GM18511 (cell line): Measurements from ENCODE around the gene PLEKHA1.

Experiments
- ATAC-seq: cut with Tn5 transposase; IDR thresholded peaks from one replicate; pipeline ENCODE4 v1.9.1; 2021; ENCODE audit warnings: mild to moderate bottlenecking, moderate library complexity; ENCODE audit not compliant: unreplicated experiment

Gene PLEKHA1

DNA sequence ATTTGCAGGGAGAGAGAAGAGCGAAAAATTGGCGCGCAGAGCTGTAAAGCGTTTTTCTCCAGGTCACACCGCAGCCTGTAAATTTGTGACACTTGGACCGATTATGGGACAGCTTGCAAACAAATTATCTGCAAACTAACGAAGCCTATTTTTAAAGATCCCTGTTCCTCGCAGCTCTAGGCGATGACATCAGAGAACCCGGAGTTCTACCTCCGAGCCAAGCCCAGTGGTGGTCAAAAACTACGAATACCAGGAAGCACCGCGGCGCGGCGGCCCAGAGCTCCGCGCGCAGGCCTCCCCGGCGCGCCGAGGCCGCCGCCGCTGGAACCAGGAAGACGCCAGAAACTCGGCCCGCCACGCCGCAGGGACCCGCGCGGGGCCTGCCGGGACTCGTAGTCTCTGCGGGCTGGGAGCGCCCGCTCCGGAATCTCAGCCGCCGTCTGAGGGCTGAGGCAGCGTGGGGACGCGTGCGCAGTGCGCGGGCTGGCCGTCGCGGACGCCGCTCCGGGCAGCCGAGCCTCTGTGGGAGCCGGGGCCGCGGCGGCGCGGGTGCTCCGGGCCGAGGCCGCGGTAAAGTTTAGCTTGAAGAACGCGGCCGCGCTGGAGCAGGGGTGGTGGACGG, at the start of gene PLEKHA1:
Gene PLEKHA1 (plus strand): TSS at position 472 of the 622 bp plus-strand sequence. CDS start 18,493 bp downstream, outside the sequence.
- ATAC-seq, result peak; percentile 80

DNA sequence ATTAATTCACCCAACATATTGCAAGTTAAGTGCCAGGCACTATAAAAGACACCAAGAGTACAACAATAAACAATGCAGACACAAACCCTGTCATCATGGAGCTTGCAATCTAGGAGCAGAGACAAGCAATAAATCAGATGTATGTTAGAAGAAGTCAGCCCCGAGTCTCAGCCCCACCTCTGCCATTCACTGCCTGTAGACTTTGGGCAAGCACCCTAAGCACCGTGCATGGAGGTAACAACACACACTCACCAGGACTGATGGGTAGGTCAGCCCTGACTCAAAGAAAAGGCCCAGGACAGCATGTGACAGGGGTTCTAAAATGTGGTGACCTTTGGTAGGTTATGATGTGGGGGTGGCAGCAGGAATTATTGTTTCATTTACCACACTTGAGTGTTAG, 49.3 kb upstream of the PLEKHA1 start:
- ATAC-seq, result no peak

DNA sequence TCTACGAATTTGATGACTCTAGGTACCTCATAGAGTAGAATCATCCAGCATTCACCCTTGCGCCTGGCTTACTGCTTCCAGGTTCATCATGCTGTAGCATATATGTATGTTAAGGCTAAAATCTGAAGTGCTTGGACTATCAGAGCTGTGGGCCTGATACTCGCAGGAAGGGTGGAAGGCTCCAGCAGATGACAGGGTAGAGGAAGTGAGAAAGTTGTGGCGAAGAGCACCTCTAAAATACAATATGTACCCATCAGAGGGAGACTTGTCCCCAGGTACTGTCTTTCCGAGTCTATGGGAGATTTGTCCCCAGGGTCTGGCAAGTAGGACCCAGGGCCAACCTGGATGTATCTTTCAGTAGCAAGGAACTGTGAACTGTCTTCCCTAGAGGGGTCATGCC, 48.1 kb upstream of the PLEKHA1 start:
- ATAC-seq, result peak; percentile 63

DNA sequence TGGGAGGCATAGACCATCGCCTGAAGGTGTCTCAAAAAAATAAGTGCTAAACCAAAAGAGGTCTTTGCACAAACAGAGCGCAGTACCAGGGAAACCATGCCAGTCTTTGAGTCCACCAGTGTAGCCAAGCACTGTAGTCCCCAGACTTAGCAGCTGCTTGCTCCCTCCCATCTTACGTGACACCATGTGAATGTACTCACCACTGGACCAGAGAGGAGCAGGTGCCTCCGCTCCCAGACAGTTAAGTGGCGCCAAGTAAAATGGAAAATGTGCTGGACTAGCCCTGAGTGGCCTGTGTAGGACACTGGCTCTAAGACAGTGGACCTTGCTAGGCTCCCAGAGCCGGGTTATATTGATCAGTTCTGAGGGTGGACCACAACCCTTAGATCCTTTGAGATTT, 47.7 kb upstream of the PLEKHA1 start:
- ATAC-seq, result no peak

DNA sequence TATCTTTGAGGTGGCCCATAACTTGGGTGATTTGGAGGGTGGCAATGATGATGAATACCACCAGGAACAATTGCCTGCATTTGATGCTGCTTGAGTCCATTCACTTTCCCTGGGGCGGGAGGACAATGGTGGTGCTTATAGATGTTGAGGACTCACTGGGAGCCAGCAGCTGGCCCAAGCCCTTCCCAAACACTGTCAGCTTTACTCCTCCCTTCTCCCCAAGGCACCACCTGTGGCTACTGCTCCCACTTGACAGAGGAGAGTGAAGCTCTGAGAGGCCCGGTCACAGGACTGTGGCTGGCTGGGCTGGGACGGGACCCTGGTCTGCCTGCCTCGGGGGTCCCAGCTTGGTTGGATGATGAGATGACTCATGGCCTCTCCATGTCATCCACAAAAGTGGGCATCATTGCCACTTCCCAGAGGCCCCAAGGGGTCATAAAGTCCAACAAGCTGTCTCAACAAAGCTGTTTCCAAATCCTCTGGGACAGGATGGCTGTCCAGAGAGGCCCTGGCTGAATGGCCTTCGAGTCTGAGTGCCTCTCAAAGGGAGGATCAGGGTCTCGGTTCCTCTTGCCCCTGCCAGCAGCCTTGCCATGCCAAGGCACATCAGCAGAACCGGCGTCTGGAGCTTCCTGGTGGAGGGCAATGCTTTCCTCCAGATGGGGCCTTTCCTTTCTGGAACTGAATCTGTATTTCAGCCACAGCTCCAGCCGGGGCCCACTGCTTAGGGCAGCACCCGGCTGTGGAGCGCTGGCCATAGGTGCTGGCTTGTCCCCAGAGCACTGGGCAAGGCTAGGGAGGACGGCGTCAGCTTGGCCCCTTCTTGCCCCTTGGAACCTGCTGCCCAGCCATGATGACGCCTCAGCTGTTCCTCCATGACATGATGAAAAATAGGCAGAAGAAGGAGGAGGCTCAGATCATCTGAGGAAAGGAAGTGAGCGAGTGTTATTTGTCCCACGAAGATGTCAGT, 47.0 kb upstream of the PLEKHA1 start:
- ATAC-seq, result no peak

DNA sequence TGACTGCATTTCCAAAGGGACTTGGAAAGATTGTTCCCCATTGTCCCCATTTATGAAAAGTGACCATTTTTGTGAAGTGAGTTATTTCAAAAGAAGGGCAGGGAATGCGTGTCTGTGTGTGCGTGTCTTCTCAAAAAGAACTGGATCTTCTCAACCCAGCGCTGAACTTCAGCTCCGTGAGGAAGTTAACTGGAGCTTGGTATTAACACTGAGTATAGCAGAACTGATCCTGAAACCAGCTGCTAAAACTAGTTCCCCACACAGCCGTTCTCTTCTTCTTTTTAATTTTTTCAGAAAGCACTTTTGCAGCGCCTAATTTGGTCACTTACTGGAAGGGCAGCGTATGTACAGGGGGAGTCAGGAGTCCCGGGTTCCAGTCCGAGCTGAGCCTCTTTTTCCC, 45.8 kb upstream of the PLEKHA1 start:
- no peak for ATAC-seq

DNA sequence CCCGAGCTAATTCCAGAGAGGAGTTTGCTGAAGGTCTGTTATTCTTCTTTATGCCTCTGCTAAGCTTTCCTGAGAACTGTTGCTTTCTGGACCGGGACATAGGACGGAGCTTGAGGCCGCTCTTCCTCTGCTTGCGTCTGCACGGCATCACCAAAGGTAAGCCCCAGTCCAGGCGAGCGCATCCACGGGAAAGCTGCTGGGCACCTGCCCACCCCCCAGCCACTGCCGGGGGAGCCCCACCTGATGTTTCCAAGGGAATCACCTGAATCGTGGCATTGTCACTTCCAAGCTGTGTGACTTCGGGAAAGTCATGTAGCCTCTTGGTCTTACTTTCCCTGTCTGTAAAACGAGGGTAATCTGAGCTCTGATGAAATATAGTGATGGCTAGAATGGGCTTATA, 45.1 kb upstream of the PLEKHA1 start:
- ATAC-seq, result no peak

DNA sequence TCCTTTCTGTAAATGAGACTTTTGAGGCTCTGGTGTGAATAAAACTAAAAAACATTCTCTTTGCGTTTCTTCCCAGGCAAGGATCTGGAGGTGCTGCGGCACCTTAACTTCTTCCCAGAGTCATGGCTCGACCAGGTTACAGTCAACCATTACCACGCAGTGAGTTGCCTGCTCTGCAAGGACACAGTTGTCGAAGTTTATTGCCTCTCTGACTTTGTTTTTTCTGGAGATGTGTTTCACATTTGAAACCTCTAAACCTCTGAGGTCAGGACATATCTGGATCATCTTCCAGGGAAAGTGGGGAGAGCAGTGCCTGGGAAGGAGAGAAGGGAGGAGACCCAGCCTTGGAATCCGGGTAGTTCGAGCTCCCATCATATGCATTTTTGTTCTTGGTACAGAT, 43.4 kb upstream of the PLEKHA1 start:
- no peak for ATAC-seq

DNA sequence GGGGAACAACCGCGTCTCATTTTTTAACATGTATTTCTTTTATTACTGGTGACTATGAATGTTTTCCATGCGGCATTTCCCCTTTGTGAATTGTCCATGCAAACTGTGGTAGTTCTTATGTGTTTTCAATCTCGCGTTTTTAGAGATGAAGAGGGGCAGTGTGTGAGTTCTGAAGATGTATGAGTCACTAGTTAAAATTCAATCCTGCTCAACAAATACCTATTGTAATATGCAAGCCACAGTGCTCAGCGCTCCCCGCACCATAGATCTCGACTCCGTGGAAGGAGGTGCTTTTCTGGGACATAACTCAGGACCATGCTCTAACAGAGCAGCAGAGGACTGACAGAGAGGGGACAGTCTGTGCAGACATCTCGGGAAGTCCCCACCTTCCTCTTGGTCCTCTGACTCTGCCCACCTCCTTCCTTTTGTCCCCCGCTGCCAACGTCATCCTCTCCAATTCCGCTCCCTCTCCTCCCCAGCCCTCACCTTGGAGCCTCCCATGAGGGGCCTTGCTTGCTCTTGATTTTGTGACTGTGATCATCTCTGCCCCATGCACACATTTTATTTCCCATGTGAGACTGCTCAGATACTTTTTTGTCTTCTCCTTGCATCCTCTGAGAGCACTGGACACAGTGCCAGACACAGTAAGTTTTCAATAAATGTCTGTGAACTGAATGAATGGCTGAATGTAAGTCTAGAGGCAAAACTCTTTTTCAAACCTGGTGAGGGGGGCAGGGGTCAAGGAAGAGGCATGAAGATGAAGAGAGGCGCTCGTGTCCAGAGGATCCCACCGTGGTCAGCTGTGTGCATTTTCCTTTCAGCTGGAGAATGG, 42.7 kb upstream of the PLEKHA1 start:
- no peak for ATAC-seq

DNA sequence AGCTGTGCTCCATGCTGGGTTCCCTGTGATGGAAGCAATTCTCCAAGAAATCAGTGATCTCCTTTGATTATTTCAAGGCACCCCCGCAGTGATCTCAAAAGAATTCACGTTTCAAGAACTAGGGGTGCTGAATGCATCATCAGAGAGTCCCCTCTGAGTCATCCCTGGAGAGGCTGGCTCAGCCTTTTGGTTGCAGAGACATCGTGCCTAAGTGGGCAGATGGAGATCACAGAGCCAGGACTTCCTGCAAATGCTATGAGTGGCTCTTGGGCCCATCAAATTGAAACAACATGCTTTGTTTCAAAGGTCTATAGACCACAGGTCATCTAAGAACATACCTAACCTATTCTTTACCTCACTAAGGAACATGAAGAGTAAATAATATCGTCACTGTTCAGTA, 41.5 kb upstream of the PLEKHA1 start:
- peak; percentile 69 for ATAC-seq

DNA sequence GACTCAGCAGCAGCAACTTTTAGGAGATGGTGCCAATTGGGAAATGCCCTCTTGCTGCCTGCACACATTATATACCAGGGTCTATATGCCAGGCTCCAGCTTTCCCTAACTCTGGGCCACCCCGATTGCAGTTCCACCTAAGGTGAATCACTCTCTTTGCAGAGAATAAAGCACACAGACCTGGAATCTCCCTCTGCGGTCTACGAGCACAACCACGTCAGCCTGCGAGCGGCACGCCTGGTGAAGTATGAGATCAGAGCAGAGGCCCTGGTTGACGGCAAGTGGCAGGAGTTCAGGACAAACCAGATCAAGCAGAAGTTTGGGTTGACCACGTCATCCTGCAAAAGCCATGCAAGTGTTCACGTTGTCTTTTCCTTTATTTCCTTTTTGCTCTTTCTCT, 38.2 kb upstream of the PLEKHA1 start:
- no peak for ATAC-seq

DNA sequence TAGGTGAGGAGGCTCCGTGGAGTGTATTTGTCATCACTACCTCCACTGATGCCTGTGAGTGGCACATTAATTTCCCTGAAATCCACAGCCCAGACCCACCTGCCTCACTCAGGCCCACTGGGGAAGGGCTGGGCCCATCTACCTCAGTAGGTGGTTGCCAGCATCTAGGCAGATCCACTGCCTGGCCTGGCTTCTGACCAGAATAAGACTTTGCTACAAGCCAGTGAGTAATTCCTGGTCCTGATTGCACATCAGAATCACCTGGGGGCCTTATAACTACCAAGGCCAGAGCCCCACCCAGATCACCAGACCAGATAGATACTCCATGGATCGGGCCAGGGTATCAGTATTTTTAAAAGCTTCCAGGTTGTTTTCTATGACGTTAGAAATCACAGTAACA, 37.5 kb upstream of the PLEKHA1 start:
- no peak for ATAC-seq

DNA sequence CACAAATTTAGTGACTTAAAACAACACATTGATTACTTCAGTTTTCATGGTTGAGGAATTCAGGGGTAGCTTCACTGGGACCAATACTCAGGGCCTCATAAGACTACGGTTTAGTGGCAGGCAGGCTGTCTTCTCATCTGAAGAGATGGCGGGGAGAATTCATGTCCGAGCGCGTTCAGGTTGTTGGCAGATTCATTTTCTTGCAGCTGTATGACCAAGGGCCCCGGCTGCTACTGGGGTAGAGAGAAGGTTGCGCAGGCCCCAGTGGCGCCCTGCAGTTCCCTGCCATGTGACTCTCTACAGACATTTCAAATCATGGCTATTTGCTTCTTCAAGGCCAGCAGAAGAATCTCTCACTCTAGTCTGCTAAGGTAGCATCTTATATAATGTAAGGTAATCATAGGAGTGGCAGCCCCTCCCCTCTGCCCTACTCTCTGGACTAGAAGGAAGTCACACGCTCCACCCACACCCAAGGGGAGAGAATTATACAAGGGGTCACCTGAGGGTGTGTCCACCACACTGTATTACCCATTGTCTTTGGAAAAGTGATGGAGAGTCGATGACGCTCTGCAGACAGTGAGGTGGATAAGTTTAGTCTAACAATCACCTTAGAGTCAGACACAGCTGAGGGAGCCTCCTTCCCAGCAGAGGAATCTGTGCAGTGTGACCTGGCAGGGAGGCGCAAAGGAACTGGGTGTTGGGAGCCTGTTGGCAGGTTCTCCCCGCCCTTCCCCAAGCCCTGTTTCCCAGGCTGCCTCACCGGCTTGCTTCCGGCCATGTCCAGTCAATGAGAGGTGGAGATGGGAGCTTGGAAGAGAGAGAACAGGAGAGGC, 35.7 kb upstream of the PLEKHA1 start:
- ATAC-seq, result no peak

DNA sequence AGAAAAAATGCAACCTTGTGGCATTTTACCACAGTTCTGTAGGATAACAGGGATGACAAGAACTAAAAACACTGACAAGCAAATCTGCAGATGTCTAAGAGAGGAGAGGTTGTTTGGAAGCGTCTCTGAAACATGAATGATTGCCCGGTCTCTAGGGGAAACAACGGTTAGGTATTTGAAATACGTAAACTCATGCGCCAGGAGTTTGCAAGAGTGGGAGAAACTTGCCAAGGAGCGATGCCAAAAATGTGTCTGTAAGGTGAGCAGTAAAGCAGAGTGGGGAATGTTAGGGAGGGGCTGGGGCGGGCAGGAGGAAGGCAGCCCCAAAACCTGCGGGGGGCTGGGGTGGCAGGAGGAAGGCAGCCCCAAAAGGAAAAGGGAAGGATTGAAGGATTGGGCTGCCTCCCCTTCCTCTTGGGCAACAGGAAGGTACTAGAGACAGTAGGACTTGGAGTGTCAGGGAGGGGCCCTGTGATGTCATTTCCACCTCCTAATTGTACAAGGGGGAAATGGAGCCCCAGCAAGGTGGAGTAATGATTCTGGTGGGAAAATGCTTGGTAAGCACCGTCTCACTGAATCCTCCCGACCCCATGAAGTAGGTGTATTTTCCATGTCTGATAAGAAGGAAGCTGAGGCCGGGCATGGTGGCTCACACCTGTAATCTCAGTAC, 33.2 kb upstream of the PLEKHA1 start:
- no peak for ATAC-seq

DNA sequence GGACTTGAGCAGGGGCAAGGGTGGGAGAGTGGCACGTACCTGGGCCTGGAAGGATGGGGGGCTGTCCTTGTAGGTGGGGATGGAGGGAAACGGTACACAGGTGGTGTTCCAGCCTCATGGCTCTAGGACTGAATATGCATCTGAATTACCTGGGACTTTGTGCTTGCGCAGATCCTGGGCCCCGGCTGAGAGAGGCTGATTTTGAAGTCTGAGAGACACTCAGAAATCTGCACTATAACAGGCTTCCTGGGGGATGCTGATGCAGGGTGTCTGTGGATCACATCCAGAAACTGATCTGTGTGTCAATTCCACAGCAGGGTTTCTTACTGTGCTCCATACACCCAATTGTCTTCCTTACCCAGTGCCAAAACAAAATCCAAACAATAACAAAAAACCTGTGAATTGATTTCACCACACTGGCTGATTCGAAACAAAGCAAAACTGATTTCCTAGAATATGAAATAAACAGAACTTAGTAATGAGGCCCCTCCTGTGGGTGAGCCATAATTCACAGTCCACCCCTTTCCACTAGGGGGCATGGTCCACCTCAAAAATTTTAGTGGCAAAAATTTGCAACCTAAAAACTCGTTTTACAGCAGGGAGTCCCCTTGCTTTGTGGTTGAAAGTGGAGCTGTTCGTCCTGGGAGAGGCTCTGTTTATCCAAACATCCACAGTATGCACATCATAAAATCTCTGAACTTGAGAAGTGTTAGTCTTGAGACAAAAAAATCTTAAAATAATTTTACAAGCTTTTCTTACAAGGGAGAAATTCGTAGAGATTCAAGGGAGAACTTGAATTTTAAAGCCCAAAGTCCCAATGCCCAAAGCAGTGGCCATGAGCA, 32.0 kb upstream of the PLEKHA1 start:
- no peak for ATAC-seq

DNA sequence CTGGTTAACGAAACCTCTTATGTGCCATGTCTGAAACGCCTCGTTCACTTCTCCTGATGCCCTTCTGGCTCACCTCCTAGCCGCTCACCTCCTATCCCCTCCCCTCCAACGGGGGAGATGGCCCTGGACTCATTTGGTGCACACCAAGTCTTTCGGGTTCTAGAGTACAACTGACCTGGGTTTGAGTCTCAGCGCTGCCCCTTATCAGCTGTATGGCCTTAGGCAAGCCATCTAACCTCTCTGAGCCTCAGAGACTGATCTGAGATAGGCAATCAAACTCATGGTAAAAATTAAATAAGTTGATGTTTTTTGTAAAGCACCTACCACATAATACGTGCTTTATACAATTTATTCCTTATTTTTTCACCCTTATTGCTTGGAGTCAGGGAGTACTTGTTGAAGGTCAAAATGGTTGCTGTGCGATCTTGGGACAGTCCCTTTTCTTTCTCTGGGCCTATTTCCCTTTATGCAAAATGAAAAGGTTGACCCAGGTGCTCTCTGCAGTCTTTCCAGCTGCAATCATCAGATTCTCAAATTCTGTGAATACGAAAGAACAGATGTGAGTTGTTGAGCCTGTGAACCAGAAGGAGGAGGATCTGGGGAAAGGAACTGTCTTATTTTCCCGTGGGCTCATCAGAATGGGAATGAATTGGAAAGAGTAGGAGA, 31.2 kb upstream of the PLEKHA1 start:
- no peak for ATAC-seq

DNA sequence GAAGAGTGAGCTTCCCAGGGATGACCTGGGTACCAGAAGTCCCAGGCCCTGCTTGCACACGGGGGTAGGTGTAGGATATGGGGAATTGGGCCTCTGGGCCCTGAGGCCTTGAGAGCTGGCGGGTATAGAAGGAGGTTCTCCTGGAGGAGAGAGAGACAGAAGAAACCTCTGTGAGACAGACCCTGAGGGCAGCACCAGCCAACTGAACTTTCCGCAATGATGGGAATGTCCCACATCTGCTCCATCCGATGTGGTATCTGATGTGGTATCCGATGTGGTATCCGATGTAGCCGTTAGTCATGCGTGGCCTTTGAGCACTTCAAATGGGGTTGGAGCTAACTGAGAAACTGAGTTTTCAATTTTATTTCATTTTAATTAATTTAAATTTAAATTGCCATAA, 30.6 kb upstream of the PLEKHA1 start:
- no peak for ATAC-seq

DNA sequence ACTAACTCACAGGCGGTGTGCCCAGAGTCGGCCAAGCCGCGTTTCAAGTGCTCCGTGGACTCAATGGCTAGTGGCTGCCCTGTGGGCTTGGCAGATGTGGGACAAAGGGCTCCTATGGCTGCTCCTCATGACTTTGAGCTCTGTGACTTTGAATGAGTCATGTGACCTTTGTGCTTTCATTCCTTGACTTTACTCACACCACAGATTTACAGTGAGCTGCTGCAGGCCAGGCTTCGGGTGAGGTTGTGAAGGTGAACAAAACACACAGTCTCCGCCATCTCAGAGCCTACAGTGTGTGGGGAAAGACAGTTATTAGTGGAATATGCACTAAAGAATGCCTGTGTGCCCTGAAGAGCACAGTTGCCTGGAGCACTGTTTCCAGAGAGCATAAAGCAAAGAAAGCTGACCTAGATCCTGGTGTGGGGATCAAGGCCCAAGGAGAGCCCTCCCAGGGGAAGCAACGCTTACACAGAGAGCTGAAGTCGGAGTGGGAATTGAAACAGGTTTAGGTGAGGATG, 29.7 kb upstream of the PLEKHA1 start:
- no peak for ATAC-seq
